Fibroblast of lung (primary cell): Measurements from ENCODE around the gene GDPD4.

Experiments used
- CTCF ChIP-seq, 2 donors: IDR thresholded peaks in 1 of 2; conservative IDR thresholded peaks in 1 of 2; 1 replicate in 1 of 2; 2 replicates in 1 of 2; pipeline ENCODE4 v1.5.1; 2011 to 2012; ENCODE audit warnings: low read length in 2 of 2, control low read depth in 1 of 2, inconsistent platforms in 1 of 2, low read depth in 1 of 2, mild to moderate bottlenecking in 1 of 2
- EZH2 ChIP-seq: IDR thresholded peaks from 2 replicates; pipeline ENCODE4 v1.5.1; 2012; ENCODE audit warnings: low read length, control low read depth, mild to moderate bottlenecking; ENCODE audit errors: missing control alignments

DNA sequence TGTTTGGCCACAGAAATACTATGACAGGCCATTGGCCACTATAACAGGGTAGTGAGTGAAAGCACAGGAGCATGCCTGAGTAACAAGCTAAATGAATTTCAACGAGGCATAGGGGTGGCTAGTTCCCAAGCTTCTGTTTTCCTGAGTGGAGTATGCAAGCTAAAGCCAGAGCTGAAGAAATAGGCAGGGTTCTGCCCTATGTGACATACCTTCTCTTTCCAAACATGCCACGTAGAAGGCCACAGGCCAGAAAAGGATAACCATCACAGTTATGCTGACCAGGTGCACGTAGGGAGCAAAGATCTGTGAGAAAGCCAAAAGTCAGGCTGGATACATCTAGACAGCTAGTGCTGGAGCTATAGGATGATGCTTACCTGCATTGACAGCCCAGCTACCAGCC, 30.6 kb downstream of the GDPD4 start:
- TF ChIP-seq CTCF (conservative IDR thresholded peaks at IDR 0.05 in 1 of 2, IDR thresholded peaks at IDR 0.05 in 1 of 2; ENCODE audit: low read depth in 1 of 2, low read length in 2 of 2) (no peak), EZH2 (no peak)
